HG03521 (cell line): Measurements from ENCODE around the gene MRO.
"Not testable (repeated sequence)": the region's sequence is repeated elsewhere in the genome, so short reads cannot be mapped to it uniquely, and the experiment has no call there.

Experiments
- ATAC-seq: cut with Tn5 transposase; IDR thresholded peaks from one replicate; pipeline ENCODE4 v1.9.1; 2021; ENCODE audit warnings: mild to moderate bottlenecking, moderate library complexity; ENCODE audit not compliant: unreplicated experiment

The MRO gene

DNA sequence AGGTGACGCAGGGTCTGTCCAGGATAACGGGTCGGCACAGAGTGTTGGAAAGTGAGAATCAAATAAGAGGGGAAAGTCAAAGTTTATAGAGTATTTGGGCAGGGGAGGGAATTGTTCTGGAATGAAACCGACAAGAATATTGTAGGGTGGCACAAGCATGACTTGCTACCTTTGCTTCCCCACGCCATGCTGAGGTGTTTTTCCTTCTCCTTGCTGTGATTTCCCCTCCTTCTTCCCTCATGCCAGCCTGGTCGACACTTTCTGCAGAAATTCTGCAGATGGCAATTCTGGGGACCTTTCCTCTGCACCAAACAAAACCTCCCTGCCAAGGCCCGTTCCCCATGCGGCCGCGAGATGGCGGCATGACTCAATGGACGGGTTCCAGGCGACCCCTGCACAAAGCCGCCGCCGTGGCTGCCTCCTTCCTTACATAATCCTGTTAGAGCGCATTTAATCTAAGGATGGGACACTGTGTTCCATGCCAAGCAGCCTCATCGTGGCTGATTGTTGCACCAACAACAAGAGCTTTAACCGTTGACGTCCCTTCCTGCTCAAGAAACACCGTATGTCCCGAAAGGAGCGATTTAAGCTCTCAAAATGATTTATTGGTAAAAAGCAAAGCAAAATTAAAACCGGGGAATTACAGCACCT, at the start of gene MRO:
Gene MRO (minus strand): TSS at position 289 of the 651 bp plus-strand sequence. CDS start 10,616 bp downstream, outside the sequence.
- ATAC-seq: peak; percentile 94

DNA sequence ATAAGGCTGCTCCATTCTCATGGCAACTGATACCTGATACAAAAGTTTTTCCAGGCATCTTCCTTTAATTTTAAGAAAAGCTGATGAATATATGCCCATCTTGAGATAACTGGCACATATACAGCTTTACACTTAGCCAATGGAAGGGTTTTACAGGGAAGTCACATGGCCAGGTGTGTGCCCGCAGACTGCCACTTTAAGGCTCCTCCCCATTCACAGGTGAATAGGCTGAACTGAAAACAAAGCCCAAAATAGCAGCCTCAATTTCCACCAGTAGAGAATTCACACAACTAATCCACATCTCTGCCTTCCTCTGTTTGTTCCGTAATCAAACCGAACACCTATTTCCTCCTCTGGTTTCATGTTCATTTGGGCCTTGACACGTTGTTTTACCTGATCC, 49.3 kb upstream of the MRO start:
- no peak for ATAC-seq

DNA sequence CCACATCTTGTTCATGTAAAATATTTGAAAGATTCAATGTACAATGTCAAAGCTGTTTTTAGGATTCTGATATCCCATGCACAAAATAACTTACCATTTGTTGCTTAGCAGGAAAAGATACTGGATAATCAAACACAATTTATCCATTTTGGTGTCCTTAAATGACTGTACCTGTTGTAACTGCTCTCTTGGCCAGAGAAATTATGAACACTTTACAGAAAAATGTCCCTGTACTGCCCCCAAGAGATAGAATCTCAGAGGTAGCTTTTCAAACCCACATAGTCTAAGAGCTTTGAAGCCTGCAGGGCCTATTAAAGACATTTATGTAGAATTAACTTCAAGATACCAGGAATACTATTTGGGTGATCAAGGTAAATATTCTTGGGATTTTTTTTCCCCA, 46.9 kb upstream of the MRO start:
- ATAC-seq: no peak

DNA sequence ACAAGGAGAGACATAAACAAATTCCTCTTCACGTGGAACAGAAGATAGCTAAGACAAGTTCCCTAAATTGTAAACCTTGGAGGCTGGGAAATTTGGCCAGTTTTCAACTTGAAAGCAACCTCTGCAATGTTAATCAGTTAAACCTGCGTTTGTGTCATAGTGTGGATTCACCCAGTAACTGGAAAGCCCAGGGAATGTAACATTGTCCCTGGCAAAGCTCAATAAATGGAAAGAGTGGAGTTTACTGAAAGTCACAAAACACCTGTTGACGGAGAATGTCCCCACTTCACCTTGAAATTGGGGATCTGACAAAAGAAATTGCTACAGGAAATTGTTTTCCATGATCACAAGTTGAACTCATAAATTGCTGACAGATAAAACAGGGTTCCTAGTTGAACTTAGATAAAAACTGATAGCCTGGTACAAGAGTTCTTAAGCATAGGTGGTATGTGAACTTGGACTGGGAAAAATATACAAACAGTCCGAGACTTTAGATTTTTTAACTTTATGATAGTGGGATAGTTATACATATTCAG, 44.1 kb upstream of the MRO start:
- no peak for ATAC-seq

DNA sequence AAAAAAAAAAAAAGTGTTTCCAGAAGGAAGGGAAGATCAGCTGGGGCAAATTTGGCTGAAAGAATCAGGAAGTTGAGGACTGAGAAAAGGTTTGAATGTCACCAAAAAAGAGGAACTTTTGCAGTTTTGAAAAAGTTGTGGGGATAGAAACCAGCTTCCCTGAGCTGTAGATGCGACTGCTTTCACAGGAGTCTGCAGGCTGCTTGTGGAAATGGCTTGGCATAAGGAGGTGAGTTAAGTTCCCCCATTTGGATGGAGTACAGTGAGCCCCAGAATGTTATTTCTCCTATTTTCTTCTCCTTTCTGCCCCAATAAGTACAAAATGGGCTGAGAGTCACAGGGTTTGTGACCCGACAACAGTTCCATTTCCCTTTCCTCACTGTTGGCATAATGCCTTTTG, 42.6 kb upstream of the MRO start:
- no peak for ATAC-seq

DNA sequence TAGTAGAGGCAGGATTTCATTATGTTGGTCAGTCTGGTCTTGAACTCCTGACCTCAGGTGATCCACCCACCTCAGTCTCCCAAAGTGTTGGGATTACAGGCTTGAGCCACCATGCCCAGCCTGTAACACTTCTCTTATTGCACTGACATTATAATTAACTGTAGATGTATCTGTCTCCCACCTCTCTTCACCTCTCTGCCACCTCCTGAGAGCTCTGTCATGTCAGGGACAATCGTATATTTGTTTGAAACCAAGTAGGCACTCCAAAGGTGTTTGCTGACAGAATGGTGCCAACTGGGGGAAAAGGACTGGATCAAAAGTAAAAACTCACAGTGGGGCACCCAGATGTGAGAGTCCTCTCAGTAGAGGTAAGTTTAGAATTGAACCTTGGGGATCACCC, 41.8 kb upstream of the MRO start:
- no peak for ATAC-seq

DNA sequence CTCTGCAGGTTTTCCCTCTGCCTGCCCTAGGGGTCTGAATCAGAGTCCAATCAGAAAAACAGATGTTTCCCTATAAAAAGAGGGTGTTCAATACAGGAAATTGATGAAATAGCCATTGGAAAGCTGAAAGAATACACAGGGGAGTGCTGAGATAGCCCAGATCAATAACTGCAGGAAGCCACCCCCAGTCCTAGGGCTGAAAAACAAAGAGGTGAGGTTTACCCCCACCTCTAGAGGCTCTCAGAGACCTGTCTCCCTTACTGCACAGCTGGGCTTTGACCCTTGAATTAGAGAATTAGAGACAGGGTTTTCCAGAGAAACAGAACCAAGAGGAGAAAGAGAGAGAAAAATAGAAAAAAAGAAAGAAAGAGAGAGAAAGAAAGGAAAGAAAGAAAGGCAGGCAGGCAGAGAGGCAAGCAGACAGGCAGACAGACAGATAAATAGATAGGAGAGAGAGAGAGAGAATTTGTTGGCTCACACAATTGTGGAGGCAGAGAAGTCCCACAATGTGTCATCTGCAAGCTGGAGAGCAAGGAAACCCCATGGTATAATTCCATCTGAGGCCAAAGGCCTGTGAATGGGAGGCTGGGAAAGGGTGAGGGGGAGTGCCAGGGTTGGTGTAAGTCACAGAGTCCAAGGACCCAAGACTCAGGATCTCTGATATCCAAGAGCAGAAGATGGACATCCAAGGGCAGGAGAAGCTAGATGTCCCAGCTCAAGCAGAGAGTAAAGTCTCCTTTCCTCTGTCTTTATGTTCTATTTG, 40.2 kb upstream of the MRO start:
- ATAC-seq: no peak

DNA sequence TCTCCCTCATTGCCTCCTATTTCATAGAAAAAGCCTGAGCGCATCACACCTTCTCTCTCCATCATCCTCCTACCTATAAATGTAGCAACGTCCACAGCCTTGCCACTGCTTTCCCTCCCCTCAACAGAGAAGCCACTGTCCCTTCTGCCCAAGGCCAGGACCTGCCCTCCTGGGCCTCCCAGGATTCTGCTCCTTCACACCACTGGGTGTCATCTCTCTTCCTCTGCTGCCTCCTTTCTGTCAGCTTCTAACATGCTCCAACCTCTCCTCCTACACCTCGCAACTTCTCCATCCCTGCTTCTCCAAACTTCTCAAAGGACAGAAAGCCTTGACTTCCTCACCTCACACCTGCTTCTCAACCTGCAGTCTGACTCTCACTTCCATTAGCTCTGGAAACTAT, 37.9 kb upstream of the MRO start:
- ATAC-seq: no peak

DNA sequence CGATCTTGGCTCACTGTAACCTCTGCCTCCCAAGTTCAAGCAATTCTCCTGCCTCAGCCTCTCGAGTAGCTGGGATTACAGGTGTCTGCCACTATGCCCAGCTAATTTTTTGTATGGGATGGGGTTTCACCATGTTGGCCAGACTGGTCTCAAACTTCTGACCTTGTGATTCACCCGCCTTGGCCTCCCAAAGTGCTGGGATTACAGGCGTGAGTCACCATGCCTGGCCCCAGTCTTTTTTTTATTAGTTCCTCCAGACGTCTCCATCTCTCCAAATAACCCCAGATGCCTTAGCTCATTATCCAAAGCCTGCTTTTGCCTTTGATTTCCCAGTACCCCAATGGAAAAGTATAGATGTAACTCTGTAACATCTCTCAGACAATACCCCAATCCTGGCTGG, 37.4 kb upstream of the MRO start:
- not testable (repeated sequence) for ATAC-seq

DNA sequence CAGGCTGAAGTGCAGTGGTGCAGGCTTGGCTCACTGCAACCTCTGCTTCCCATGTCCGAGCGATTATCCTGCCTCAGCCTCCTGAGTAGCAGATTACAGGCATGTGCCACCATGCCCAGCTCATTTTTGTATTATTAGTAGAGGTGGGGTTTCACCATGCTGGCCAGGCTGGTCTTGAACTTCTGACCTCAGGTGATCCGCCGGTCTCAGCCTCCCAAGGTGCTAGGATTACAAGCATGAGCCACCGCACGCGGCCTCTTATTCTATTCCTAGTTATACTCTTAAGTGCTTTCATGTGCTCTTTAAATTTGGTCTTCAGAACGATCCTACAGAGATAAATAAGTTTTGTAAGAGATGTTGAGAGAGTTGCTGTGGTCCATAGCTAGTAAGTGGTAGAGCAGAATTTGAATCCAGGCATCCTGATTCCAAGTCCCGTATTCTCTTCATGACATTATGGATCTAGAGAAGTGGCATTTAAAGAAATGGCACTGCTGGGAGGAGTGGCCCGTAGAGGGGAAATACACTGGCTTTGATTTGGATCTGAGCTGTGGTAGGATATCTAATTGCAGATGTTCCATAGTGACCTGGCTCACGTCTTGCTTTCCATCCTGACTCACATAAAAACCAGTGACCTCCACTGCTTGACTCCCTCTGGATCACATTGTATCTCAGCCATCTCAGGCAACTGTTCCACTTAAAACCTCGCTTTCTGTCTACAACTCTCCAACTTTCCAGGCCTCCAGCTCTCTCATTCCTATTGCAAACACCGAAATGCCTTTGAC, 36.4 kb upstream of the MRO start:
- ATAC-seq: no peak

DNA sequence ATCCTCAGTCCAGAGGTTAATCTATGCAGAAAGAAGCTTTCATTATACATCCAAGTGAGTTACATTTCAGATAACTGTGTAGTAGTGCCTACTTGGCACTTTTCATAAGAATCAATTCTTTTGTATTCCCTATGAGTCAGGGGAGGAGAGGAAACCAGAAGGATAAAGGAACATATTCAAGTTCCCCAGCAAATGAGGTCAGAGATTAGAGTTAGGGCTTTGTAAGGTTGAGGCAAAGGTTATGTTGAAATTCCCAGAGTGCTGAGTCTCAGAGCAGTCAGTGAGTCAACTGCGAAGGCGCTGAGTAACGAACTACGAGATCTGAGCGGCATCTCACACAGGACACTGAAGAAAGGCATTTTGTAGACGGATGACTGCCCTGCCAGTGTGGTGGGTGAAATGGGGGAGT, 34.1 kb upstream of the MRO start:
- no peak for ATAC-seq

DNA sequence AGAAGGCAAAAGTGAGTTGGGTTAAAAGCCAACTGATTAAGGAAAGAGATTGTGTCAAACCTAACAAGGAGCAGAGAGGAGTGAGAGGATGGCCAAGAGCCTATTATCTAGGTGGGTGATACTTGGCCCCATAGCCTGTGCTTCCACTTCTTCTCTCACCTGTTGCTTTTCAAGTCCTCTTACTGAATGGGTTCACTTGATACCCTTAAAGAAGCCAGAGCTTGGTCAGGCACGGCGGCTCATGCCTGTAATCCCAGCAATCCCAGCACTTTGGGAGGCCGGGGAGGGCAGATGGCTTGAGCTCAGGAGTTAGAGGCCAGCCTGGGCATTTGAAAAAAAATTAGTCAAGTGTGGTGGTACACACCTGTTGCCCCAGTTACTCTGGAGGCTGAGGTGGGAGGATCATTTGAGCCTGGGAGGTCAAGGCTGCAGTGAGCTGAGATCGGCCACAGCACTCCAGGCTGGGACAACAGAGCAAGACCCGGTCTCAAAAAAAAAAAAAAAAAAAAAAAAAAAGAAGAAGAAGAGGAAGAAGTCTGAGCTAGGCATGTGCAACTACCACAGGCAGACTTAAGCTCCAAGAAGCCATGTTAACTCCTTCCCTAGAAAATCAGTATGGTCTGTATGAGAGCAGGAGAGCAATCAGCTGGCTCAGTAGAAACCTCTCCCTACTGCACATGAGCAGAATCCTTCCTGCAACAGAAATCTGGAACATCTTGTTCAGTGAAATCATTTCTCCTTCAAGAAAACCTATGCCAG, 30.7 kb upstream of the MRO start:
- no peak for ATAC-seq

DNA sequence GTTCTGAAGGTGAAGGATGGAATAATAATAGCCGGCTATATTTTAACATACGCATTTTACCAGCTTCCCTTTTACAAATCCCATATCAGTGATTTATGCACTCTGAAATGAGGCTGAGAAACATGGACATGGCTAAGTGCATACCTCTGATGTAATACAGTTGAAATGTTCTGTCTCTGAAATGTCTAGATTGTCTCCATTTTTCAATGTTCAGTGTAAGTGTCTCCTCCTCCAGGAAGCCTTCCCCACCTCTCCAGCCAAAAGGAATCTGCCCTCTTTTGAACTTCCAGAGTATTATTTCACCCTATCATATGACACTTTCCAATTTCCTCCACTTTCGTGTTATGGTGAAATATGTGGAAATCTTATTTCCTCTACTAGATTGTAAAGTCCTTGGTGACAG, 29.6 kb upstream of the MRO start:
- no peak for ATAC-seq

DNA sequence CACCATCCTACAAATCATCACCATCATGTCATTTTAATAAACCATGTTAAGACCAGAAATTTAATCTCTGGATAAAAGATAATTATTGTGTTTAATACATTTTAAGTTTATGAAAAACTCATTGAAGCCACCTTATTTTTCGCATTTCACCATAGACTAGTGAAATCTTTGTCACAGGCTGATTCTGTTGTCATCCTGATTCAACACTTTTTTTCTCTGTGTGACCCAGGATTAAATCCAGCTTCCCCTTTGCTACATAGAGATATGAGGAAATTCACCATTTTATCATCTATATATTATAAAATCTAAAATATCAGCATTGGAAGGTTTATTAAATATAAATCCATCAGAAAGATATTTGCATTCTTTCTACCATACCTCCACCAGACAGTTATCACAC, 29.2 kb upstream of the MRO start:
- ATAC-seq: no peak

DNA sequence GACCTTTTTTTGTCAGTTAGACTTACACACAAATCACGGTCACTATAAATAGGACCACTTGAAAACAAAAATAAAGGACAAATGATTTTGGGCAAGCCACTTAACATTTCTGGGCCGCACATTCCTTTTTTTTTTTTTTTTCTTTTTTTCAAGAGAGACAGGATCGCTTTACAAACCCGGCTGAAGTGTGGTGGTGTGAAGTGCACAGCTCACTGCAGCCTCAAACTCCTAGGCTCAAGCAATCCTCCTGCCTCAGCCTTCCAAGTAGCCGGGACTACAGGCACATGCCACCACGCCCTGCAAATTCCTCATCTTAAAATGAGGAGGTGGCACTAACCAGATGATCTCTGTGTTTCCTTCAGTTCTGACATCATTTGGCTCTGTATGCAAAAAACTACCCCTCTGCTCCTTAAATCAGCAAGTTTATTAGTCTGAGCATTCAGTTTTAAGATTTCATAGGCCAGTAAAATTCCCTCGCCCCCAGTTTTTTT, 28.3 kb upstream of the MRO start:
- no peak for ATAC-seq

DNA sequence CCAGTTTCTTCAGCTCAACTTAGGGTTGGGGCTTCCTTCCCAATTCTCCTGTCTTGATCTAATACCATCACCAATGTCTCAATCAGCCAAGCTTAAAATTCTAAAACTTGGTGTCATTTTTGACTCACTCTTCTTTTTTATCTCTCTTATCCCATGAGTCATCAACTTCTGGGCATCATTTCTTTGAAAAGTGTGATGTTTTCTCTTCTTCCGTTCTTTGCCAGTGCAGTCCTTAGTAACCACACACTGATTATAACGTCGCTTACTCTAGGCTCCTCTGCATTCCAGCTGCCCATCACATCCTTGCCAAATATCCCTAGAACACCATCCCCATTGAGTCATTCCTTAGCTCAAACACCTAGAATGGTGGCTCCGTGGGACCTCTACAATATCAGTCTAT, 27.4 kb upstream of the MRO start:
- ATAC-seq: no peak

DNA sequence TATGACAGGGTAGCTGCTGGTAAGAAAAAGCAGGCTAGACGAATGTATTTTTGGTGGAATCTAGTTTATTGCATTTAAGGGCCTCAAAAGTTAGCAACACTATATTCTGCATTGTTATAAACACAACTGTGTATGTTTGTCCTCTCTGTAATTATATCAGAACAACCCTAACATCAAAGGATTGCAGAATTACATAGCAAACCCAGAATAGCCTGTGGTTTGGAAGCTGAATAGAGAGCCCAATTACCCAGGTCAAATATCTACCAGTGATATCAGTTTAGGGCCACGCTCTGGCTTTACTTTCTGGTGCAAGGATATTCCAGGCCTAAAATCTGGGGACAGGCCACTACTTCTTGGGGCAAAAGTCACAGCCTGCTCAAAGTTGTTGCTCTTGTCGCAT, 25.1 kb upstream of the MRO start:
- ATAC-seq: no peak

DNA sequence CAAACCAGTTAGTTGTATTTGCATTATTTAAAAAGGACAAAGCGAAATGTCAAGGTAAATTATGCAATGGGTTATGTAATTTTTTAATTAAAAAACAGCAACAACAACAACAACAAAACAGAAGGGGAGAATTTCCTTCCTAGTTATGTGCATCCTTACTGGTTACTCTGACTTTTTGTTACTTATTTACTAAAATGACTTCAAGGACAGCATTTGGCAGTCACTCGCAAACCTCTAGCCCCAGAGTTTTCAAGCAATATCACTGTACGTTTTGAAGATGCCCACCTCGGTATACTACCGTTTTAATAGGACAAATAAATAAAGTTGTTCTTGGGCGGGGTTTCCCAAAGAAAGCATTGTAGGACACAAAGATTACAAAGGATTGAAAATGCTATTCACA, 24.7 kb upstream of the MRO start:
- no peak for ATAC-seq

DNA sequence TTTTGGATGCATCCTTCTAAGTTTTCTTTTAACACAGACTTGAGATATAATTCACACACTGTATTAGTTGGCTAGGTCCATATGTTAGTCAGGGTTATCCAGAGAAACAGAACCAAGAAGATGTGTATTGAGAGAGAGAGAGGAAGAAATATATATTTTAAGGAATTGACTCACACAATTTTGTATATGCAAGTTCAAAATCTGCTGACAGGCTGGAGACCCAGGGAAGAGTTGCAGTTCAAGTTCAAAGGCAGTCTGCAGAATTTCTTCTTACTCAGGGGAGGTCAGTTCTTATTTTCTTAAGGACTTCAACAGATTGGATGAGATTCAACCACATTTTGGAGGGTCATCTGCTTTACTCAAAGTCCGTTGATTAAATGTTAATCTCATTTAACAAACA, 23.0 kb upstream of the MRO start:
- ATAC-seq: no peak

DNA sequence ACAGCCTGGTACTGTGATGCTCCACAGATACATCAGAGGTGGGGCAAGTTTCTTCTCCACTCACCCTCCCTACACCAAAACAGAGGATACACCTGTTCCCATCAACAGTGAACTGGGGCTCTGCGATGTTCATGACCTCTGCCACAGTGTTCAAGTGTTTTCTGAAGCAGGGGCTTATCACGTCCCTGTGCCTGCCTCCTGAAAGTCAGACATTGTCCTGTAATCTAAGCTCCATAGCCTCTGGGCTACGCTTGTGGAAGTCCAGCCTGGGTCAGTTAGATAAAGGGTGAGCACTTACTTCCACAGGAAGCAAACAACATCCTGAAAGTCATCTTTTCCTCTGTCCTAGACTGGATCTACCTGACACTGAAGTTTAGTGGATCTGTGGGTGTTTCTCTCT, 20.2 kb upstream of the MRO start:
- ATAC-seq: no peak

DNA sequence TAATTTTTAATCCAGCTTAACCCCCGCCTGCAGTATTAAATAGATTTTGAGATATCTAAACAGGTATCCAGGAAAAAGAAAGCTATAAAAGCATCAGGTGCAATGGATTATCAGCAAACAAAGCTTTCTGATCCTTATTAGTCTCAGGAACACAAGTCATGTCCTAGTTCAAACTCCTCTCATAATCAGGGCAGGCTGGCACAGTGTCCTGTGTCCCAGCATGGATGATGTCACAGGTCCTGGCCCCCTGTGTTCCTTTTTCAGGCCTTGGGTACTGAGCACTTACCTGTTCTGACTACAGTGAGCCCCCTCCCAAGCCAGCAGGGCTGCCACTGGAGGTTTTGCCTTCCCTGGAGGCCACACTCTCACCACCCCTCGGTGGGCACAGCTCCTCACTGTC, 19.5 kb upstream of the MRO start:
- no peak for ATAC-seq
